PC-3 (cell line): Measurements from ENCODE around the gene FLCN. TPM values are rescaled to one million over a fixed set of nuclear protein-coding genes. Genes with fewer than 3 reads are reported as not detected.
A peak's percentile ranks its signal among the peaks of the same experiment; 100 is the strongest.
"Not testable (repeated sequence)": the region's sequence is repeated elsewhere in the genome, so short reads cannot be mapped to it uniquely, and the experiment has no call there.

ENCODE experiments used
- ATAC-seq: fragments of 200-7000 bp; cut with Tn5 transposase; 2 replicates; pipeline ENCODE4 v1.9.1; 2020; ENCODE audit warnings: mild to moderate bottlenecking, moderate library complexity
- BruUV-seq: library from RNA; stranded (reverse); fragments of 400-500 nt; replicated peaks from 2 replicates; lab custom pipeline; 2021; lab: Mats Ljungman, UMichigan
- CTCF ChIA-PET: fragments of 300-600 bp; sonication (Branson Sonifier 250); formaldehyde crosslinking; loops from one replicate; lab custom pipeline; 2022; ENCODE audit warnings: antibody characterized with exemption; lab: Charles Lee
- POLR2A ChIA-PET: fragments of 300-600 bp; sonication (Branson Sonifier 250); formaldehyde crosslinking; loops from one replicate; lab custom pipeline; 2022; ENCODE audit warnings: antibody characterized with exemption; ENCODE audit not compliant: unreplicated experiment; lab: Charles Lee
- DNase-seq: peaks from one replicate; pipeline ENCODE4 v3.0.0-alpha.2; 2015
- H2AFZ ChIP-seq: fragments of 300-600 bp; sonication (generic); 2 replicates; pipeline ENCODE4 v1.6.0; 2016; ENCODE audit warnings: antibody characterized with exemption, low read length
- H3F3A ChIP-seq: fragments of 300-600 bp; sonication (generic); one replicate; pipeline ENCODE4 v1.6.0; 2017; ENCODE audit warnings: antibody characterized with exemption, low read length, control low read depth, mild to moderate bottlenecking; ENCODE audit not compliant: unreplicated experiment
- H3K27ac ChIP-seq: fragments of 300-600 bp; sonication (generic); 2 replicates; pipeline ENCODE4 v1.5.1; 2016; ENCODE audit warnings: mild to moderate bottlenecking, low read length
- H3K27me3 ChIP-seq: fragments of 300-600 bp; sonication (generic); 2 replicates; pipeline ENCODE4 v1.6.1; 2016; ENCODE audit warnings: low read length, mixed read lengths
- H3K36me3 ChIP-seq: fragments of 300-600 bp; sonication (generic); 2 replicates; pipeline ENCODE4 v1.6.1; 2016; ENCODE audit warnings: low read depth, mixed run types, low read length, mixed read lengths
- H3K4me1 ChIP-seq: fragments of 300-600 bp; sonication (generic); 2 replicates; pipeline ENCODE4 v1.5.1; 2016; ENCODE audit warnings: low read length; ENCODE audit not compliant: insufficient read depth
- H3K4me2 ChIP-seq: fragments of 300-600 bp; sonication (generic); 2 replicates; pipeline ENCODE4 v1.6.0; 2016; ENCODE audit warnings: low read length
- H3K4me3 ChIP-seq: fragments of 300-600 bp; sonication (generic); 2 replicates; pipeline ENCODE4 v1.5.1; 2016; ENCODE audit warnings: mild to moderate bottlenecking, low read length, mixed read lengths
- H3K79me2 ChIP-seq: fragments of 300-600 bp; sonication (generic); 2 replicates; pipeline ENCODE4 v1.6.1; 2017; ENCODE audit warnings: low read length, mixed read lengths
- H3K9ac ChIP-seq: fragments of 300-600 bp; sonication (generic); 2 replicates; pipeline ENCODE4 v1.6.0; 2016; ENCODE audit warnings: mild to moderate bottlenecking, low read length
- H3K9me2 ChIP-seq: fragments of 300-600 bp; sonication (generic); replicated peaks from 2 replicates; pipeline ENCODE4 v1.6.1; 2016; ENCODE audit warnings: mixed run types, low read length, mixed read lengths
- H3K9me3 ChIP-seq: fragments of 300-600 bp; sonication (generic); 2 replicates; pipeline ENCODE4 v1.6.1; 2016; ENCODE audit warnings: low read length, mixed read lengths
- H4K20me1 ChIP-seq: fragments of 300-600 bp; sonication (generic); 2 replicates; pipeline ENCODE4 v1.6.1; 2016; ENCODE audit warnings: low read length, mixed read lengths
- EZH2 ChIP-seq: fragments of 300-600 bp; sonication (generic); IDR thresholded peaks from one replicate; pipeline ENCODE4 v1.6.1; 2017; ENCODE audit warnings: antibody characterized with exemption, mild to moderate bottlenecking, low read length; ENCODE audit not compliant: unreplicated experiment
- EZH2phosphoT487 ChIP-seq: fragments of 300-600 bp; sonication (generic); IDR thresholded peaks from 2 replicates; pipeline ENCODE4 v1.6.1; 2018; ENCODE audit warnings: mild to moderate bottlenecking, antibody characterized with exemption, low read length, borderline replicate concordance
- intact Hi-C: fragments of 100-400 bp; cut with micrococcal nuclease; formaldehyde crosslinking; loops from 2 replicates; pipeline ENCODE4 v1.9.0; 2023
- total RNA-seq: library from RNA; depleted of rRNA; stranded (reverse); fragments of >200 nt; gene quantifications from 2 replicates; pipeline ENCODE4 v1.2.3, GENCODE V29; 2014
- TF ChIP-seq, protein P1 (sequence below): fragments of 300-600 bp; sonication (generic); conservative IDR thresholded peaks from 2 replicates; pipeline ENCODE4 v1.5.1; 2017; ENCODE audit warnings: antibody characterized with exemption, low read depth, mild to moderate bottlenecking, low read length

The FLCN gene
- total RNA-seq, 1 experiment from 2014 or later: 30.8 TPM

- no peak for DNase-seq
- TF ChIP-seq EZH2phosphoT487 (no peak), EZH2 (no peak)
- TF ChIP-seq, protein P1, sequence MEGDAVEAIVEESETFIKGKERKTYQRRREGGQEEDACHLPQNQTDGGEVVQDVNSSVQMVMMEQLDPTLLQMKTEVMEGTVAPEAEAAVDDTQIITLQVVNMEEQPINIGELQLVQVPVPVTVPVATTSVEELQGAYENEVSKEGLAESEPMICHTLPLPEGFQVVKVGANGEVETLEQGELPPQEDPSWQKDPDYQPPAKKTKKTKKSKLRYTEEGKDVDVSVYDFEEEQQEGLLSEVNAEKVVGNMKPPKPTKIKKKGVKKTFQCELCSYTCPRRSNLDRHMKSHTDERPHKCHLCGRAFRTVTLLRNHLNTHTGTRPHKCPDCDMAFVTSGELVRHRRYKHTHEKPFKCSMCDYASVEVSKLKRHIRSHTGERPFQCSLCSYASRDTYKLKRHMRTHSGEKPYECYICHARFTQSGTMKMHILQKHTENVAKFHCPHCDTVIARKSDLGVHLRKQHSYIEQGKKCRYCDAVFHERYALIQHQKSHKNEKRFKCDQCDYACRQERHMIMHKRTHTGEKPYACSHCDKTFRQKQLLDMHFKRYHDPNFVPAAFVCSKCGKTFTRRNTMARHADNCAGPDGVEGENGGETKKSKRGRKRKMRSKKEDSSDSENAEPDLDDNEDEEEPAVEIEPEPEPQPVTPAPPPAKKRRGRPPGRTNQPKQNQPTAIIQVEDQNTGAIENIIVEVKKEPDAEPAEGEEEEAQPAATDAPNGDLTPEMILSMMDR: no peak
Measured at GRCh38 chr17:17198281-17198680, 38.7 kb downstream of the FLCN start.

DNA sequence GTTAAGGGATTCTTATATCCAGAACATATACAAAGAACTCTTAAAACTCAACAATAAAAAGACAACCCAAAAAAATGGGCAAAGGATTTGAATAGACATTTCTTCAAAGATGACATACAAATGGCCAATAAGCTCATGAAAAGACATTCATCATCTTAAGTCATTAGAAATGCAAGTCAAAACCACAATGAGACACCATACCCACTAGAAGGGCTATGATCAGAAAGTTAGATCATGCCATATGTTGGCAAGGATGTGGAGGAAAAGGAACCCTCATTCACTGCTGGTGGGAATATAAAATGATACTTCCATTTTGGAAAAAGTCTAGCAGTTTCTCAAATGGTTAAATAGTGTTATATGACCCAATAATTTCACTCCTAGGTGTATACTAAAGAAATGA, 40.2 kb downstream of the FLCN start:
- TF ChIP-seq, protein P1: no peak
- TF ChIP-seq EZH2 (no peak), EZH2phosphoT487 (no peak)
- intact Hi-C loops: no loop called here
- no peak overlapping the region for H3K27ac ChIP-seq
- no peaks in the 10 kb centered on the region for H3K9me3 ChIP-seq
- no TSS peak for BruUV-seq
- no peak overlapping the region for H3K4me3 ChIP-seq
- H3K27me3 ChIP-seq: no peaks in the 10 kb centered on the region
- no peak overlapping the region for H2AFZ ChIP-seq
- H4K20me1 ChIP-seq: no peaks in the 10 kb centered on the region
- no peaks in the 10 kb centered on the region for H3F3A ChIP-seq
- no peaks in the 10 kb centered on the region for H3K4me1 ChIP-seq
- H3K4me2 ChIP-seq: no peak overlapping the region
- POLR2A ChIA-PET: no interaction called here
- H3K9ac ChIP-seq: no peak overlapping the region
- no peaks in the 10 kb centered on the region for H3K79me2 ChIP-seq
- DNase-seq (peak; percentile 55), ATAC-seq (no peak)
- H3K36me3 ChIP-seq: peaks cover 4% of the 10 kb centered on the region; the same call in 1 of the 2 replicates
- CTCF ChIA-PET: no interaction called here
- no peaks in the 10 kb centered on the region for H3K9me2 ChIP-seq

More at GRCh38 chr17:17198281-17198680, 38.7 kb downstream of the FLCN start:
- H3K9ac ChIP-seq: no peak overlapping the region
- CTCF ChIA-PET: no interaction called here
- no peak overlapping the region for H3K4me2 ChIP-seq
- H3F3A ChIP-seq: no peaks in the 10 kb centered on the region
- no peak overlapping the region for H3K4me3 ChIP-seq
- no TSS peak for BruUV-seq
- no peaks in the 10 kb centered on the region for H3K9me2 ChIP-seq
- no peak overlapping the region for H2AFZ ChIP-seq
- no peak for ATAC-seq
- H3K9me3 ChIP-seq: no peaks in the 10 kb centered on the region
- H3K27me3 ChIP-seq: no peaks in the 10 kb centered on the region
- no peaks in the 10 kb centered on the region for H4K20me1 ChIP-seq
- H3K79me2 ChIP-seq: peaks cover 13% of the 10 kb centered on the region
- POLR2A ChIA-PET: no interaction called here
- no peak overlapping the region for H3K27ac ChIP-seq
- intact Hi-C loops: no loop called here
- H3K36me3 ChIP-seq: peaks cover 8% of the 10 kb centered on the region; the same call in 1 of the 2 replicates
- no peaks in the 10 kb centered on the region; the same call in 1 of the 2 replicates for H3K4me1 ChIP-seq

- H2AFZ ChIP-seq, H3K4me1 ChIP-seq, H3K4me2 ChIP-seq, intact Hi-C loops, H3K36me3 ChIP-seq, H3K4me3 ChIP-seq, CTCF ChIA-PET, H3K79me2 ChIP-seq, H3K9me2 ChIP-seq, H3K9me3 ChIP-seq, H3K9ac ChIP-seq, H3F3A ChIP-seq, POLR2A ChIA-PET, BruUV-seq, H4K20me1 ChIP-seq, H3K27me3 ChIP-seq, H3K27ac ChIP-seq, ATAC-seq, DNase-seq: not testable (repeated sequence)
Measured at GRCh38 chr17:17195466-17195865, 41.5 kb downstream of the FLCN start.
